Measurements from ENCODE around the gene CDC14B.

GRCh38 chr9:96612105-96612965 lies 7.3 kb downstream of the CDC14B start:
- no peak for TF ChIP-seq CTCF (IDR thresholded peaks at IDR 0.05)
- no peak for TF ChIP-seq MAX (CRISPR knock-in tag; IDR thresholded peaks at IDR 0.05)
- TF ChIP-seq USF2 (CRISPR knock-in tag; IDR thresholded peaks at IDR 0.05): no peak
- no peak for TF ChIP-seq SMAD3 (CRISPR knock-in tag; IDR thresholded peaks at IDR 0.05; ENCODE audit: borderline replicate concordance)
- no peak for TF ChIP-seq HMGXB4 (CRISPR knock-in tag; IDR thresholded peaks at IDR 0.05)
- no peak for TF ChIP-seq GTF2I (CRISPR knock-in tag; conservative IDR thresholded peaks at IDR 0.05)
- no peak for TF ChIP-seq AR (CRISPR knock-in tag; IDR thresholded peaks at IDR 0.05)
- TF ChIP-seq SP1 (CRISPR knock-in tag; conservative IDR thresholded peaks at IDR 0.05): no peak
- TF ChIP-seq ATF2 (CRISPR knock-in tag; IDR thresholded peaks at IDR 0.05; ENCODE audit: borderline replicate concordance, low read depth): no peak
